Activated CD8-positive, alpha-beta memory T cell treated with anti-CD3 and anti-CD28 coated beads, Interleukin-2, amount 10 ng/mL, durations not matched to agents 7 days and 5 days (primary cell): ENCODE data around the gene LAMB4. TPM values are rescaled to one million over a fixed set of nuclear protein-coding genes. Genes with fewer than 3 reads are reported as not detected.

ENCODE experiments used
- ATAC-seq: fragments of 150-1000 bp; cut with Tn5 transposase; one replicate; pipeline ENCODE4 v1.10.0; 2021; ENCODE audit warnings: moderate library complexity
- CTCF ChIA-PET: fragments of 350-600 bp; sonication (Branson Sonifier 250); formaldehyde crosslinking; loops from one replicate; lab custom pipeline; 2021; ENCODE audit warnings: antibody characterized with exemption; lab: Charles Lee
- DNase-seq: peaks from one replicate; pipeline ENCODE4 v3.0.0-alpha.2; 2020
- H3K27ac Mint-ChIP-seq: one replicate; pipeline ENCODE4 v1.8.0; 2021; ENCODE audit warnings: mild to moderate bottlenecking, mixed read lengths
- H3K27me3 Mint-ChIP-seq: one replicate; pipeline ENCODE4 v1.8.0; 2021; ENCODE audit warnings: mixed read lengths
- H3K36me3 Mint-ChIP-seq: one replicate; pipeline ENCODE4 v1.8.0; 2021; ENCODE audit warnings: mild to moderate bottlenecking, mixed read lengths
- H3K4me1 Mint-ChIP-seq: one replicate; pipeline ENCODE4 v1.8.0; 2021; ENCODE audit warnings: mixed read lengths
- H3K4me3 Mint-ChIP-seq: one replicate; pipeline ENCODE4 v1.8.0; 2021; ENCODE audit warnings: mild to moderate bottlenecking, moderate library complexity, mixed read lengths
- H3K9me3 Mint-ChIP-seq: one replicate; pipeline ENCODE4 v1.8.0; 2022; ENCODE audit warnings: low read depth, mixed read lengths
- total RNA-seq, 2 experiments: library from RNA; stranded (reverse); gene quantifications; one replicate each; pipeline ENCODE4 v1.2.3, GENCODE V29; 2021

LAMB4 gene
- not detected for total RNA-seq

- no peak for ATAC-seq
- CTCF ChIA-PET, result no interaction called here
- H3K27me3 Mint-ChIP-seq, result peaks cover 42% of the 10 kb centered on the region
- H3K27ac Mint-ChIP-seq, result no peak within 1 kb of the TSS
- H3K36me3 Mint-ChIP-seq, result no peaks in the 10 kb centered on the region
- H3K9me3 Mint-ChIP-seq, result no peaks in the 10 kb centered on the region
- peaks cover 5% of the 10 kb centered on the region for H3K4me1 Mint-ChIP-seq
- no peak within 1 kb of the TSS for H3K4me3 Mint-ChIP-seq
- DNase-seq, result no peak
These were observed at the start of gene LAMB4 for GRCh38 chr7:108130261-108130660. LAMB4 (minus strand) TSS chr7:108130361; CDS start chr7:108123164, 7,197 bp downstream.

GRCh38 chr7:108178398-108178797 is 48.2 kb upstream of the LAMB4 start:
- DNase-seq (no peak), ATAC-seq (no peak)
- no peaks in the 10 kb centered on the region for H3K4me1 Mint-ChIP-seq
- CTCF ChIA-PET, result interaction anchor here (3.7 kb wide), 1 partner anchor 319 kb away, joined by 10 read pairs; no protein-coding TSS in a partner anchor
- no peak overlapping the region for H3K27ac Mint-ChIP-seq
- H3K36me3 Mint-ChIP-seq, result no peaks in the 10 kb centered on the region
- no peaks in the 10 kb centered on the region for H3K9me3 Mint-ChIP-seq
- peaks cover 16% of the 10 kb centered on the region for H3K27me3 Mint-ChIP-seq
- H3K4me3 Mint-ChIP-seq, result no peak overlapping the region

- no peaks in the 10 kb centered on the region for H3K36me3 Mint-ChIP-seq
These were observed 41.0 kb upstream of the LAMB4 start for GRCh38 chr7:108171164-108171563.

GRCh38 chr7:108170251-108170650 is 40.1 kb upstream of the LAMB4 start:
- no peaks in the 10 kb centered on the region for H3K9me3 Mint-ChIP-seq
- H3K36me3 Mint-ChIP-seq, result no peaks in the 10 kb centered on the region
- ATAC-seq (no peak), DNase-seq (no peak)
- no peaks in the 10 kb centered on the region for H3K4me1 Mint-ChIP-seq
- no peak overlapping the region for H3K27ac Mint-ChIP-seq
- peaks cover 9% of the 10 kb centered on the region for H3K27me3 Mint-ChIP-seq
- no peak overlapping the region for H3K4me3 Mint-ChIP-seq
- CTCF ChIA-PET, result no interaction called here

More at GRCh38 chr7:108171164-108171563, 41.0 kb upstream of the LAMB4 start:
- Mint-ChIP-seq H3K4me1 (no peaks in the 10 kb centered on the region), H3K9me3 (no peaks in the 10 kb centered on the region), H3K4me3 (no peak overlapping the region), H3K27ac (no peak overlapping the region), H3K27me3 (peaks cover 9% of the 10 kb centered on the region)
- CTCF ChIA-PET, result interaction anchor here (0.8 kb wide), 1 partner anchor 26 kb away, joined by 3 read pairs; no protein-coding TSS in a partner anchor
- ATAC-seq (no peak), DNase-seq (no peak)

GRCh38 chr7:108167460-108167859 is 37.3 kb upstream of the LAMB4 start:
- ATAC-seq (no peak), DNase-seq (no peak)
- CTCF ChIA-PET, result no interaction called here
- Mint-ChIP-seq H3K36me3 (no peaks in the 10 kb centered on the region), H3K4me3 (no peak overlapping the region), H3K27me3 (no peaks in the 10 kb centered on the region), H3K9me3 (no peaks in the 10 kb centered on the region), H3K27ac (no peak overlapping the region), H3K4me1 (no peaks in the 10 kb centered on the region)

GRCh38 chr7:108166687-108167086 is 36.5 kb upstream of the LAMB4 start:
- H3K9me3 Mint-ChIP-seq, result no peaks in the 10 kb centered on the region
- ATAC-seq (no peak), DNase-seq (no peak)
- H3K4me1 Mint-ChIP-seq, result no peaks in the 10 kb centered on the region
- H3K36me3 Mint-ChIP-seq, result no peaks in the 10 kb centered on the region
- peaks cover 2% of the 10 kb centered on the region for H3K27me3 Mint-ChIP-seq
- H3K27ac Mint-ChIP-seq, result no peak overlapping the region
- H3K4me3 Mint-ChIP-seq, result no peak overlapping the region
- CTCF ChIA-PET, result no interaction called here

- CTCF ChIA-PET, result interaction anchor here (0.9 kb wide), 1 partner anchor 8 kb away, joined by 3 read pairs; no protein-coding TSS in a partner anchor
- no peaks in the 10 kb centered on the region for H3K4me1 Mint-ChIP-seq
- no peaks in the 10 kb centered on the region for H3K36me3 Mint-ChIP-seq
- H3K27ac Mint-ChIP-seq, result no peak overlapping the region
- ATAC-seq, result no peak
- no peak overlapping the region for H3K4me3 Mint-ChIP-seq
- H3K9me3 Mint-ChIP-seq, result no peaks in the 10 kb centered on the region
- peaks cover 8% of the 10 kb centered on the region for H3K27me3 Mint-ChIP-seq
- no peak for DNase-seq
These were observed 35.6 kb upstream of the LAMB4 start for GRCh38 chr7:108165723-108166122.

GRCh38 chr7:108164946-108165345 is 34.8 kb upstream of the LAMB4 start:
- Mint-ChIP-seq H3K4me3 (no peak overlapping the region), H3K4me1 (no peaks in the 10 kb centered on the region), H3K27ac (no peak overlapping the region), H3K36me3 (no peaks in the 10 kb centered on the region), H3K27me3 (peaks cover 8% of the 10 kb centered on the region), H3K9me3 (no peaks in the 10 kb centered on the region)
- CTCF ChIA-PET, result interaction anchor here (0.9 kb wide), 1 partner anchor 9 kb away, joined by 3 read pairs; no protein-coding TSS in a partner anchor
- DNase-seq, result no peak
- no peak for ATAC-seq

GRCh38 chr7:108164342-108164741 is 34.2 kb upstream of the LAMB4 start:
- Mint-ChIP-seq H3K4me3 (no peak overlapping the region), H3K4me1 (no peaks in the 10 kb centered on the region), H3K27ac (no peak overlapping the region), H3K27me3 (peaks cover 9% of the 10 kb centered on the region), H3K9me3 (no peaks in the 10 kb centered on the region), H3K36me3 (no peaks in the 10 kb centered on the region)
- ATAC-seq (no peak), DNase-seq (no peak)
- CTCF ChIA-PET, result no interaction called here

- no peak for ATAC-seq
- no peak overlapping the region for H3K27ac Mint-ChIP-seq
These were observed 28.6 kb upstream of the LAMB4 start for GRCh38 chr7:108158776-108159175.

GRCh38 chr7:108157606-108158335 is 27.6 kb upstream of the LAMB4 start:
- H3K27me3 Mint-ChIP-seq, result peaks cover 29% of the 10 kb centered on the region
- CTCF ChIA-PET, result no interaction called here
- H3K4me3 Mint-ChIP-seq, result no peak overlapping the region
- DNase-seq, result no peak
- no peaks in the 10 kb centered on the region for H3K9me3 Mint-ChIP-seq
- no peak for ATAC-seq
- H3K27ac Mint-ChIP-seq, result no peak overlapping the region
- no peaks in the 10 kb centered on the region for H3K36me3 Mint-ChIP-seq
- no peaks in the 10 kb centered on the region for H3K4me1 Mint-ChIP-seq

More at GRCh38 chr7:108158776-108159175, 28.6 kb upstream of the LAMB4 start:
- no peak overlapping the region for H3K4me3 Mint-ChIP-seq
- CTCF ChIA-PET, result no interaction called here
- H3K36me3 Mint-ChIP-seq, result no peaks in the 10 kb centered on the region
- no peaks in the 10 kb centered on the region for H3K4me1 Mint-ChIP-seq
- no peaks in the 10 kb centered on the region for H3K9me3 Mint-ChIP-seq
- H3K27me3 Mint-ChIP-seq, result peaks cover 28% of the 10 kb centered on the region
- DNase-seq, result no peak

- CTCF ChIA-PET, result no interaction called here
- Mint-ChIP-seq H3K4me1 (no peaks in the 10 kb centered on the region), H3K27ac (no peak overlapping the region), H3K4me3 (no peak overlapping the region), H3K9me3 (no peaks in the 10 kb centered on the region), H3K36me3 (no peaks in the 10 kb centered on the region), H3K27me3 (peaks cover 35% of the 10 kb centered on the region)
- ATAC-seq (no peak), DNase-seq (no peak)
These were observed 26.9 kb upstream of the LAMB4 start for GRCh38 chr7:108156897-108157605.

- ATAC-seq, result no peak
- no peaks in the 10 kb centered on the region for H3K4me1 Mint-ChIP-seq
- DNase-seq, result no peak
- H3K36me3 Mint-ChIP-seq, result no peaks in the 10 kb centered on the region
- H3K27me3 Mint-ChIP-seq, result peaks cover 42% of the 10 kb centered on the region
- no peak overlapping the region for H3K27ac Mint-ChIP-seq
- CTCF ChIA-PET, result no interaction called here
- no peak overlapping the region for H3K4me3 Mint-ChIP-seq
- H3K9me3 Mint-ChIP-seq, result no peaks in the 10 kb centered on the region
These were observed 22.0 kb upstream of the LAMB4 start for GRCh38 chr7:108152198-108152597.

- peaks cover 42% of the 10 kb centered on the region for H3K27me3 Mint-ChIP-seq
- DNase-seq (no peak), ATAC-seq (no peak)
- H3K4me1 Mint-ChIP-seq, result no peaks in the 10 kb centered on the region
- CTCF ChIA-PET, result no interaction called here
- no peaks in the 10 kb centered on the region for H3K36me3 Mint-ChIP-seq
- no peaks in the 10 kb centered on the region for H3K9me3 Mint-ChIP-seq
- H3K27ac Mint-ChIP-seq, result no peak overlapping the region
- no peak overlapping the region for H3K4me3 Mint-ChIP-seq
These were observed 19.7 kb upstream of the LAMB4 start for GRCh38 chr7:108149908-108150307.
